ENCODE measurements around the gene CDKAL1. TPM values are rescaled to one million over a fixed set of nuclear protein-coding genes. Genes with fewer than 3 reads are reported as not detected.

The CDKAL1 gene
- total and polyA plus RNA-seq, 9 of the 15 experiments (the other 6 are each of a cell fraction or from before 2014, with no cell fraction given) = 11.2 to 36.3 (median 20.1) TPM

- TF ChIP-seq ZNF121 (CRISPR knock-in tag; conservative IDR thresholded peaks at IDR 0.05) = no peak
- TF ChIP-seq HMBOX1 (IDR thresholded peaks at IDR 0.05) = peak; percentile 45
- TF ChIP-seq SMARCA4 (IDR thresholded peaks at IDR 0.05) = peak; percentile 14; the same call in 1 of the 2 replicates
- no peak for TF ChIP-seq MNT (conservative IDR thresholded peaks at IDR 0.05)
- TF ChIP-seq FIP1L1 (IDR thresholded peaks at IDR 0.05; ENCODE audit: low read depth, low read length, poor library complexity, severe bottlenecking) = no peak
- TF ChIP-seq DMBX1 (CRISPR knock-in tag; IDR thresholded peaks at IDR 0.05; ENCODE audit: borderline replicate concordance) = no peak
- no peak for TF ChIP-seq PBX2 (CRISPR knock-in tag; IDR thresholded peaks at IDR 0.05; ENCODE audit: low read depth)
- TF ChIP-seq PBX2 (tag; conservative IDR thresholded peaks at IDR 0.05; ENCODE audit: low read depth) = 0 out of 2 replicates have a peak, but pooled peaks have one; percentile 27
- TF ChIP-seq SMC3 (conservative IDR thresholded peaks at IDR 0.05; ENCODE audit: insufficient read depth, low read depth, low read length) = no peak
- TF ChIP-seq CEBPG (CRISPR knock-in tag; IDR thresholded peaks at IDR 0.05) = no peak
- peak; percentile 62 to 72; a peak in 3 of 4 replicates for TF ChIP-seq CEBPG (tag; conservative IDR thresholded peaks at IDR 0.05 in 1 of 2, IDR thresholded peaks at IDR 0.05 in 1 of 2)
- no peak for TF ChIP-seq RBM25 (IDR thresholded peaks at IDR 0.05; ENCODE audit: low read depth, low read length, severe bottlenecking)
- no peak for TF ChIP-seq GATAD2A (IDR thresholded peaks at IDR 0.05)
- no peak for TF ChIP-seq NONO (IDR thresholded peaks at IDR 0.05; ENCODE audit: low read depth in 2 of 2, low read length in 1 of 2)
- TF ChIP-seq FOXK1 (CRISPR knock-in tag; IDR thresholded peaks at IDR 0.05; ENCODE audit: borderline replicate concordance) = no peak
- no peak for TF ChIP-seq CTBP1 (IDR thresholded peaks at IDR 0.05; ENCODE audit: borderline replicate concordance)
- TF ChIP-seq CGGBP1 (CRISPR knock-in tag; IDR thresholded peaks at IDR 0.05) = no peak
- no peak for TF ChIP-seq SRSF7 (optimal IDR thresholded peaks at IDR 0.05; ENCODE audit: low read depth, low read length)
- TF ChIP-seq CHD4 (IDR thresholded peaks at IDR 0.05; ENCODE audit: insufficient read depth, insufficient replicate concordance, low read depth, low read length, poor library complexity, severe bottlenecking) = no peak
- TF ChIP-seq ZNF639 (CRISPR knock-in tag; conservative IDR thresholded peaks at IDR 0.05 in 1 of 2, IDR thresholded peaks at IDR 0.05 in 1 of 2) = no peak
- no peak for TF ChIP-seq MIER1 (IDR thresholded peaks at IDR 0.05; ENCODE audit: low read depth)
Measured at GRCh38 chr6:20693466-20694063, 159.3 kb downstream of the CDKAL1 start (continued).

Data from K562 (cell line).